Measurements from ENCODE around the gene RBSN. TPM values are rescaled to one million over a fixed set of nuclear protein-coding genes. Genes with fewer than 3 reads are reported as not detected.
"Not testable (repeated sequence)": the region's sequence is repeated elsewhere in the genome, so short reads cannot be mapped to it uniquely, and the experiment has no call there.

Gene RBSN
- total RNA-seq = 21.1 and 23.9 TPM in 2 replicates

GRCh38 chr3:15098503-15099363, at the start of gene RBSN:
Gene RBSN, minus strand, starts transcription at chr3:15099148. Its CDS starts 3,028 bp downstream, at chr3:15096120.
- Histone ChIP-seq H3K4me3 (ENCODE audit: low read depth, low read length) (peak within 1 kb of the TSS; percentile 73), H3K27me3 (ENCODE audit: control insufficient read depth, insufficient read depth, low read length) (no peaks in the 10 kb centered on the region), H3K36me3 (ENCODE audit: control insufficient read depth, insufficient read depth, low read length) (peaks cover 1% of the 10 kb centered on the region)
- TF ChIP-seq CTCF (IDR thresholded peaks at IDR 0.05; ENCODE audit: insufficient read depth, low read length, poor library complexity, severe bottlenecking) = no peak
- peak; percentile 72 for DNase-seq (ENCODE audit: low read depth)

- H3K4me3 ChIP-seq (ENCODE audit: low read depth, low read length) = no peak overlapping the region
- DNase-seq (ENCODE audit: low read depth) = no peak
- no peak for TF ChIP-seq CTCF (IDR thresholded peaks at IDR 0.05; ENCODE audit: insufficient read depth, low read length, poor library complexity, severe bottlenecking)
- H3K36me3 ChIP-seq (ENCODE audit: control insufficient read depth, insufficient read depth, low read length) = no peaks in the 10 kb centered on the region
- H3K27me3 ChIP-seq (ENCODE audit: control insufficient read depth, insufficient read depth, low read length) = no peaks in the 10 kb centered on the region
Observed at GRCh38 chr3:15148614-15149013, 49.7 kb upstream of the RBSN start.

- not testable (repeated sequence) for H3K4me3 ChIP-seq (ENCODE audit: low read depth, low read length)
Observed at GRCh38 chr3:15136885-15137284, 37.9 kb upstream of the RBSN start.

GRCh38 chr3:15134968-15135367, 36.0 kb upstream of the RBSN start:
- DNase-seq (ENCODE audit: low read depth); H3K36me3 ChIP-seq (ENCODE audit: control insufficient read depth, insufficient read depth, low read length); H3K4me3 ChIP-seq (ENCODE audit: low read depth, low read length); H3K27me3 ChIP-seq (ENCODE audit: control insufficient read depth, insufficient read depth, low read length): not testable (repeated sequence)

More at GRCh38 chr3:15136885-15137284, 37.9 kb upstream of the RBSN start:
- H3K36me3 ChIP-seq (ENCODE audit: control insufficient read depth, insufficient read depth, low read length); DNase-seq (ENCODE audit: low read depth); H3K27me3 ChIP-seq (ENCODE audit: control insufficient read depth, insufficient read depth, low read length): not testable (repeated sequence)

DNA sequence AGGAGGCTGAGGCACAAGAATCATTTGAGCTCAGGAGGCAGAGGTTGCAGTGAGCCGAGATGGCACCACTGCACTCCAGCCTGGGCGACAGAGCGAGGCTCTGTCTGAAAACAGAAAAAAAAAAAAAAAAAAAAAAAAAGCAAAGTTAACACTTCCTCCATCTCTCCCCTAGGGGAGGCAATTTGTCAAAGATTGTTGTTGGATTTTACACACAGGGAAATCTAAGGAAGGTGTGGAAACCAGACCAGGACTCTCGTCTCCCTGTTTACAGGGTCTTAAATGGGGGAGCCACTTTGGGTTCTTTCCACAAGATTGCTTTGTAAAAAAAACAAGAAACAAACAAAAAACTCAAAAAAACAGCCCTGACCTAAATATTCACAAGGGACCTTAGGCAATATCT, 29.5 kb upstream of the RBSN start:
- H3K27me3 ChIP-seq (ENCODE audit: control insufficient read depth, insufficient read depth, low read length); DNase-seq (ENCODE audit: low read depth); H3K36me3 ChIP-seq (ENCODE audit: control insufficient read depth, insufficient read depth, low read length); H3K4me3 ChIP-seq (ENCODE audit: low read depth, low read length): not testable (repeated sequence)

- not testable (repeated sequence) for H3K36me3 ChIP-seq (ENCODE audit: control insufficient read depth, insufficient read depth, low read length); H3K27me3 ChIP-seq (ENCODE audit: control insufficient read depth, insufficient read depth, low read length); H3K4me3 ChIP-seq (ENCODE audit: low read depth, low read length); DNase-seq (ENCODE audit: low read depth)
Observed at GRCh38 chr3:15126975-15127374, 28.0 kb upstream of the RBSN start.

DNA sequence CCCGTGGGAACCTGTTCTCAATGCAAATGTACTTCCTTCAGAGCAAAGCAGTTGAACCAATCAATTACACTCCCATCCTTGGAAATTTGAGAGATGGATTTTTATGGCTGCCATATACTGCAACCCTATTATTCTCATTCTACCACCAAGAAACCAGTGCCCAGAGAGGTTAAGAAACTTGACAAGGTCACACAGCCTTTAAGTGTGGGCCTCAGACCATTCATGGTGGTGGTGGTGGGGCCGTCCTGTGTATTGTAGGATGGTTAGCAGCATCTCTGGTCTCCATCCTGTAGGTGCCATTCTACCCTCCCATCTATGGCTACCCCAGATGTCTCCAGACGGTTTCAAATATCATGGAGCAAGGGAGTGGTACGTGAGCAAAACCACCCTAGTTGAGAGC, 23.4 kb upstream of the RBSN start:
- TF ChIP-seq CTCF (IDR thresholded peaks at IDR 0.05; ENCODE audit: insufficient read depth, low read length, poor library complexity, severe bottlenecking) = no peak
- H3K36me3 ChIP-seq (ENCODE audit: control insufficient read depth, insufficient read depth, low read length) = no peaks in the 10 kb centered on the region

DNA sequence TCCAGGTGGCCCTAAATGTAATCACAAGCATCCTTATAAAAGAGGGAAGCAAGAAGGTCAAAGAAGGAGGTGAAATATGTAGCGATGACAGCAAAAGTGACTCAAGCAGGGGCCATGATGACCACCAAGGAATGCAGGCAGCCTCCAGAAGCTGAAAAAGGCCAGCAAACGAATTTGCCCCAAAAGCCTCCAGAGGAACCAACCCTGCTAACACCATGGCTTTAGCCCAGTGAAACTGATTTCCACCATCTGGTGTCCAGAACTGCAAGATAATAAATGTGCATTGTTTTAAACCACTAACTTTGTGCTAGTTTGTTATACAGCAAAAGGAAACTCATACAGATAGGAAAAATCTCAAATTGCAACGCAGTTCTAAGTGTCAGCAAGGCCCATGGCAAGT, 23.0 kb upstream of the RBSN start:
- Histone ChIP-seq H3K36me3 (ENCODE audit: control insufficient read depth, insufficient read depth, low read length) (no peaks in the 10 kb centered on the region), H3K27me3 (ENCODE audit: control insufficient read depth, insufficient read depth, low read length) (peaks cover 5% of the 10 kb centered on the region), H3K4me3 (ENCODE audit: low read depth, low read length) (no peak overlapping the region)
- TF ChIP-seq CTCF (IDR thresholded peaks at IDR 0.05; ENCODE audit: insufficient read depth, low read length, poor library complexity, severe bottlenecking) = no peak
- DNase-seq (ENCODE audit: low read depth) = no peak

More for the DNA sequence above, 23.4 kb upstream of the RBSN start:
- Histone ChIP-seq H3K4me3 (ENCODE audit: low read depth, low read length) (no peak overlapping the region), H3K27me3 (ENCODE audit: control insufficient read depth, insufficient read depth, low read length) (peaks cover 2% of the 10 kb centered on the region)
- DNase-seq (ENCODE audit: low read depth) = no peak
